Small intestine (tissue), 7 donors: Measurements from ENCODE around the gene WIPF3. TPM values are rescaled to one million over a fixed set of nuclear protein-coding genes. Genes with fewer than 3 reads are reported as not detected.

Source experiments
- DNase-seq, 2 donors: peaks; one replicate each; pipeline versions ENCODE4 v3.0.0 to v3.0.0-alpha.2; 2013
- FAIRE-seq: peaks from 2 replicates; lab custom pipeline; 2012; peaks lifted over from hg19 to GRCh38; lab: Jason Lieb, UNC
- H3K27ac ChIP-seq, 3 donors: one replicate each; pipeline ENCODE4 v1.5.1; 2013; ENCODE audit warnings: low read length in 2 of 3, mild to moderate bottlenecking in 2 of 3, control low read depth in 1 of 3, inconsistent platforms in 1 of 3, low read depth in 1 of 3, moderate library complexity in 1 of 3
- H3K27me3 ChIP-seq, 3 donors: one replicate each; pipeline ENCODE4 v1.6.1; 2013; ENCODE audit warnings: low read length in 3 of 3, inconsistent platforms in 1 of 3; ENCODE audit not compliant: control insufficient read depth in 3 of 3, insufficient read depth in 3 of 3
- H3K36me3 ChIP-seq, 3 donors: one replicate each; pipeline ENCODE4 v1.6.1; 2013; ENCODE audit warnings: low read length in 3 of 3, inconsistent platforms in 1 of 3, low read depth in 1 of 3, mild to moderate bottlenecking in 1 of 3, moderate library complexity in 1 of 3; ENCODE audit not compliant: control insufficient read depth in 3 of 3, insufficient read depth in 2 of 3
- H3K4me1 ChIP-seq, 3 donors: one replicate each; pipeline ENCODE4 v1.6.1; 2013; ENCODE audit warnings: low read length in 2 of 3, inconsistent platforms in 1 of 3, low read depth in 1 of 3, mild to moderate bottlenecking in 1 of 3, moderate library complexity in 1 of 3; ENCODE audit not compliant: control insufficient read depth in 3 of 3, insufficient read depth in 2 of 3
- H3K4me3 ChIP-seq, 3 donors: one replicate each; pipeline ENCODE4 v1.5.1; 2013; ENCODE audit warnings: low read length in 3 of 3, control low read depth in 1 of 3, inconsistent platforms in 1 of 3, low read depth in 1 of 3, mild to moderate bottlenecking in 1 of 3, moderate library complexity in 1 of 3
- H3K9me3 ChIP-seq, 2 donors: one replicate each; pipeline ENCODE4 v1.6.1; 2013; ENCODE audit warnings: low read depth in 1 of 2, low read length in 1 of 2; ENCODE audit not compliant: control insufficient read depth in 2 of 2, insufficient read depth in 1 of 2
- WGBS, 3 donors: extraction: QIAGEN DNeasy Blood & Tissue Kit; methylation state at CpG; one replicate each; pipeline ENCODE4 v1.1.7; 2013; 5-methylcytosine and 5-hydroxymethylcytosine counted together
- polyA plus RNA-seq, 4 donors: library from polyadenylated mRNA; stranded (reverse) in 3 of 4; unstranded in 1 of 4; fragments of 200-250 nt in 3 of 4; fragments of 120-200 nt in 1 of 4; gene quantifications; one replicate each; pipeline versions ENCODE4 v1.2.1 to v1.2.3, GENCODE V29; 2013
- donor health status: healthy with polysubstance abuse.
- donor health status: control.
- donor health status: control.
- donor health status: Bipolar disorder and iron deficiency.
- donor health status: healthy.

The WIPF3 gene
- polyA plus RNA-seq, 4 donors: 1.1 to 28.5 (median 1.7) TPM

DNA sequence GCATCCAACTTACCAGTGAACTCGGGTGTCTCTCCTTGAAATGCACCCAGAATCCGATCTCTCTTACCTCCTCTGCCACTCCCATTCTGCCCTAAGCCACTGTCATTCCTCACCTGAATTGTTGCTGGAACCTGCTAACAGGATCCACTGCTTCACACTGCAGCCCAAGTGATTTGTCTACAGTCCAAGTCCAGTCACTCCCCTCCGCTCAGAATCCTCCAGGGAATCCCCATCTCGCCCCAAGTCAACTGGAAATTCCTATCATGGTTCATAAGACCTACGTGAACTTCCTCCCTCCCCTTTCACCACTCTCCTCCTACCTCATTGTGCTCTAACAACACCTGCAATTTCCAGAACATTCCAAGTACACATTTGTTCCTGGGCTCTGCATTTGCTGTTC is 92.0 kb downstream of the WIPF3 start:
- FAIRE-seq: no peak
- WGBS, 3 donors: 64 to 69% (median 65%) methylated on average over 5 of the region's 5 CpGs
- Histone ChIP-seq H3K4me3 (no peak overlapping the region), H3K9me3 (peaks cover 0 to 4% of the 10 kb centered on the region in 2 donors), H3K27me3 (no peaks in the 10 kb centered on the region), H3K4me1 (no peaks in the 10 kb centered on the region), H3K27ac (no peak overlapping the region), H3K36me3 (peaks cover 0 to 15% (median 3%) of the 10 kb centered on the region in 3 donors)
- DNase-seq: no peak

DNA sequence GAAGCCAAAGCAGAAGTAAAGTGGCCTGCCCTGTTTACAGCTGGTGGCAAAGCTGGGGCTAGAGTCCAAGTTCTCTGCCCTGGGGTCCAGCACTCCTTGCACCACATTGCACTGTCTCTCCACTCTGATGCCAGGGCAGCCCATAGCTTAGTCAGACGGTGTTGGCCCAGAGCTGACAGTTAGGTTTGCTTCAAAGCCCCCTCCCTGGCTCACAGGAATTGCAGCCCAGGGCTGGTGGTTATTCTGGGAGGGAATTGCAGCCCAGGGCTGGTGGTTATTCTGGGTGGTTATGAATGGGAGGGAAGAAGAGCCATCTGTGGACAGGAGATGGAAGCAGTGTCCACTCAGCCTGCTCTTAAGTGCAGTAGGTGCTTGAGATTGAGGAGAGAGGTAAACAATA is 94.4 kb downstream of the WIPF3 start:
- H3K36me3 ChIP-seq: peaks cover 0 to 16% (median 6%) of the 10 kb centered on the region in 3 donors
- no peak overlapping the region for H3K4me3 ChIP-seq
- FAIRE-seq: no peak
- H3K9me3 ChIP-seq: peaks cover 2 to 13% of the 10 kb centered on the region in 2 donors
- H3K4me1 ChIP-seq: no peaks in the 10 kb centered on the region
- no peak overlapping the region for H3K27ac ChIP-seq
- WGBS, 3 donors: 11 to 28% (median 15%) methylated on average over 1 of the region's 1 CpG
- H3K27me3 ChIP-seq: no peaks in the 10 kb centered on the region
- DNase-seq: peak; percentile 30 to 35

DNA sequence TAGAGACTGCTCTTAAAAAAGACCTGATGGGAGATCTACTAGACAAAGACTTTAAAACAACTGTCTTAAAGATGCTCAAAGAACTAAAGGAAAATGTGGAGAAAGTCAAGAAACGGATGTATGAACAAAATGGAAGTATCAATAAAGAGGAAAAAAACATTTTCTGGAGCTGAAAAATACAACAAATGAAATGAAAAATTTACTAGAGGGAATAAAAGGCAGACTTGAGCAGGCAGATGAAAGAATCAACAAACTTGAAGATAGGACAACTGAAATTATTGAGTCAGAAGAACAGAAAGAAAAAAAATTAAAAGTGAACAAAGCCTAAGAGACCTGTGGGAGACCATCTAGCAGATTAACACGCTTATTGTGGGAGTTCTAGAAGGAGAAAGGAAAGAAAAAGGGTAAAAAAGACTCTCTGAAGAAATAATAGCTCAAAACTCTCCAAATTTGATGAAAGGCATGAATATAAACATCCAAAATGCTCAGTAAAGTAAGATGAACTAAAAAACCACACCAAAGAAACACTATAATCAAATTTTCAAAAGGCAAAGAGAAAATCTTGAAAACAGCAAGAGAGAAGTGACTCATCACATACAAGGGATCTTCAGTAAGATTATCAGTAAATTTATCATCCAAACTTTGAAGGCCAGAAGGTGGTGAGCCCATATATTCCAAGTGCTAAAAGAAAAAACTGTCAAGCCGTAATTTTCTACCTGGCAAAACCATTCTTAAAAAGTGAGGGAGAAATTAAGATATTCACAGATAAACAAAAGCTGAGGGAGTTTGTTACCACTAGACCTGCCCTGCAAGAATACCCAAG is 100.1 kb downstream of the WIPF3 start:
- Histone ChIP-seq H3K4me1 (no peaks in the 10 kb centered on the region), H3K36me3 (peaks cover 0 to 11% (median 5%) of the 10 kb centered on the region in 3 donors), H3K27ac (no peak overlapping the region), H3K27me3 (no peaks in the 10 kb centered on the region), H3K9me3 (peaks cover 2 to 17% of the 10 kb centered on the region in 2 donors), H3K4me3 (no peak overlapping the region)
- WGBS, 3 donors: 87 to 91% (median 87%) methylated on average over 3 of the region's 3 CpGs
- DNase-seq: no peak
- FAIRE-seq: no peak

- Histone ChIP-seq H3K9me3 (peaks cover 0 to 3% of the 10 kb centered on the region in 2 donors), H3K27ac (no peak overlapping the region), H3K4me3 (no peak overlapping the region), H3K36me3 (peaks cover 0 to 18% (median 0%) of the 10 kb centered on the region in 3 donors), H3K27me3 (no peaks in the 10 kb centered on the region), H3K4me1 (no peaks in the 10 kb centered on the region)
- FAIRE-seq: no peak
- WGBS, 3 donors: 76 to 88% (median 77%) methylated on average over 4 of the region's 4 CpGs
- no peak for DNase-seq
Observed at GRCh38 chr7:29914180-29914579, 107.9 kb downstream of the WIPF3 start.

- no peak for DNase-seq
Observed at GRCh38 chr7:29915481-29916215, 109.3 kb downstream of the WIPF3 start.

GRCh38 chr7:29917641-29918040 is 111.3 kb downstream of the WIPF3 start:
- Histone ChIP-seq H3K36me3 (peaks cover 0 to 21% (median 0%) of the 10 kb centered on the region in 3 donors), H3K27ac (no peak overlapping the region), H3K4me3 (no peak overlapping the region), H3K27me3 (no peaks in the 10 kb centered on the region), H3K4me1 (no peaks in the 10 kb centered on the region), H3K9me3 (no peaks in the 10 kb centered on the region)
- no peak for FAIRE-seq
- no peak for DNase-seq
- 74 to 84% (median 80%) methylated on average over 4 of the region's 4 CpGs for WGBS, 3 donors

More at GRCh38 chr7:29915481-29916215, 109.3 kb downstream of the WIPF3 start:
- Histone ChIP-seq H3K27ac (no peak overlapping the region), H3K4me1 (no peaks in the 10 kb centered on the region), H3K27me3 (no peaks in the 10 kb centered on the region), H3K36me3 (peaks cover 0 to 21% (median 0%) of the 10 kb centered on the region in 3 donors), H3K4me3 (no peak overlapping the region), H3K9me3 (no peaks in the 10 kb centered on the region)
- 55 to 71% (median 70%) methylated on average over 7 of the region's 7 CpGs for WGBS, 3 donors
- no peak for FAIRE-seq

GRCh38 chr7:29918850-29919249 is 112.5 kb downstream of the WIPF3 start:
- FAIRE-seq (no peak), DNase-seq (no peak)
- Histone ChIP-seq H3K36me3 (peaks cover 0 to 25% (median 0%) of the 10 kb centered on the region in 3 donors), H3K4me3 (no peak overlapping the region), H3K27ac (no peak overlapping the region), H3K27me3 (no peaks in the 10 kb centered on the region), H3K9me3 (no peaks in the 10 kb centered on the region), H3K4me1 (no peaks in the 10 kb centered on the region)
- WGBS, 3 donors: 66 to 87% (median 77%) methylated on average over 4 of the region's 4 CpGs

GRCh38 chr7:29919790-29920189 is 113.5 kb downstream of the WIPF3 start:
- DNase-seq: no peak
- FAIRE-seq: no peak
- Histone ChIP-seq H3K36me3 (peaks cover 0 to 25% (median 0%) of the 10 kb centered on the region in 3 donors), H3K4me3 (no peak overlapping the region), H3K4me1 (no peaks in the 10 kb centered on the region), H3K27ac (no peak overlapping the region), H3K27me3 (no peaks in the 10 kb centered on the region), H3K9me3 (no peaks in the 10 kb centered on the region)
- 84 to 88% (median 87%) methylated on average over 5 of the region's 5 CpGs for WGBS, 3 donors
